Rectal smooth muscle tissue (tissue), 1 donor: ENCODE measurements around the gene GCNT2.
"Not testable (repeated sequence)": the region's sequence is repeated elsewhere in the genome, so short reads cannot be mapped to it uniquely, and the experiment has no call there.

ENCODE experiments used
- H3K27ac ChIP-seq: one replicate; pipeline ENCODE4 v1.7.0; 2013; ENCODE audit warnings: low read depth, low read length, inconsistent platforms
- H3K27me3 ChIP-seq: one replicate; pipeline ENCODE4 v1.7.0; 2013; ENCODE audit warnings: low read length; ENCODE audit not compliant: control insufficient read depth, insufficient read depth
- H3K36me3 ChIP-seq: one replicate; pipeline ENCODE4 v1.7.0; 2013; ENCODE audit warnings: low read length; ENCODE audit not compliant: control insufficient read depth, insufficient read depth
- H3K4me1 ChIP-seq: one replicate; pipeline ENCODE4 v1.7.0; 2013; ENCODE audit warnings: low read length; ENCODE audit not compliant: control insufficient read depth, insufficient read depth
- H3K4me3 ChIP-seq: one replicate; pipeline ENCODE4 v1.7.0; 2013; ENCODE audit warnings: low read length
- H3K9ac ChIP-seq: one replicate; pipeline ENCODE4 v1.7.0; 2013; ENCODE audit warnings: low read length

GCNT2 gene

GRCh38 chr6:10491463-10491862, 29.7 kb upstream of the GCNT2 start:
- no peaks in the 10 kb centered on the region for H3K4me1 ChIP-seq

DNA sequence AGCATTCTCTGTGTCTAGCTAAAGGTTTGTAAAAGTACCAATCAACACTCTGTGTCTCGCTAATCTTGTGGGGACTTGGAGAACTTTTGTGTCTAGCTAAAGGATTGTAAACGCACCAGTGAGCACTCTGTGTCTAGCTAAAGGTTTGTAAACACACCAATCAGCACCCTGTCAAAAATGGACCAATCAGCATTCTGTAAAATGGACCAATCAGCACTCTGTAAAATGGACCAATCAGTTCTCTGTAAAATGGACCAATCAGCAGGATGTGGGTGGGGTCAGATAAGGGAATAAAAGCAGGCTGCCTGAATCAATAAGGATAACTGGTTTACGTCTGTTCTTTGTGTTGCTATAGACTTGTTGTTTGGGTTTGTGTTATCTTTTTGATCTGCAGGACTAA, 29.2 kb upstream of the GCNT2 start:
- not testable (repeated sequence) for H3K4me1 ChIP-seq, H3K4me3 ChIP-seq, H3K27ac ChIP-seq, H3K27me3 ChIP-seq, H3K36me3 ChIP-seq, H3K9ac ChIP-seq

More at GRCh38 chr6:10491463-10491862, 29.7 kb upstream of the GCNT2 start:
- H3K9ac ChIP-seq: no peak overlapping the region
- no peak overlapping the region for H3K27ac ChIP-seq
- H3K4me3 ChIP-seq: no peak overlapping the region
- no peaks in the 10 kb centered on the region for H3K36me3 ChIP-seq
- H3K27me3 ChIP-seq: no peaks in the 10 kb centered on the region

DNA sequence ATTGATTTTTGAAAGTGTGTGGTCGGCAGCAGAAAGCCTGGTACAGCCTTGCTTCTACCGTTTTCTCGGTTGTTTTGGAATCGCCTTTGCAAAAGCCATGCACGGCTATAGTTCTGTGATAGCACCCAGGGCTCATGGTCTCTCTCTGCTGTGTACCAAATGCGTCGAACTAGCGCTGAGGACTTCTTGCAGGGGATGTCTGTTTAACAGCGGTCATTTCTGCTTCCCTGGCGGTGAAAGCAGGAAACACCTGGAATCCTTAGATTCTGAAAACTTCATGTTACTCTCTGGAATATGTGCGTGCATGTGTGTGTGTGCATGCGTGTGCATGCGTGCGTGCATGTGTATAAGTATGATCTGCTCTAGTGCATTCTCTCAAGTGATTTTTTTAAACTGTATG, 26.1 kb upstream of the GCNT2 start:
- Histone ChIP-seq H3K4me3 (no peak overlapping the region), H3K27ac (no peak overlapping the region), H3K27me3 (no peaks in the 10 kb centered on the region), H3K4me1 (no peaks in the 10 kb centered on the region), H3K36me3 (no peaks in the 10 kb centered on the region), H3K9ac (no peak overlapping the region)

DNA sequence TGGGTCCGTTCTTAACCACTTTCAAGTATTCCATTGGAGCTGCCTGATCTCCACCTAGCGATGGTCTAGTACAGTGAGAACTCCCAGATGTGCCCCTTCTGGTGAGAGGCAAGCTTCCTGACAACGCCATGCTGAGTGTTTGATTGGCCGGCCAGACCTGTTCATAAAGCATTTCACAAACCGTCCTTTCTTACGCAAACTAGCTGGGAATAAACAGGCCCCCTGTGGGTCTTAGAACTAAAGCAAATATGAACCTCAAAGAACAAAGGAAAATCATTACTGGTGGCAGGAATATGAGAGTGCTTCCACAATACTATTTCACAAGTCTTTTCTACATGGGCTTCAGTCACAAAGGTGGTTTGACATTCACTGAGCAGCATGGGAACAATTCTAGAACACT, 15.6 kb upstream of the GCNT2 start:
- H3K9ac ChIP-seq: no peak overlapping the region
- no peaks in the 10 kb centered on the region for H3K27me3 ChIP-seq
- no peak overlapping the region for H3K27ac ChIP-seq
- H3K4me1 ChIP-seq: no peaks in the 10 kb centered on the region
- H3K4me3 ChIP-seq: no peak overlapping the region
- no peaks in the 10 kb centered on the region for H3K36me3 ChIP-seq

GRCh38 chr6:10507298-10507697, 13.9 kb upstream of the GCNT2 start:
- no peak overlapping the region for H3K27ac ChIP-seq
- H3K9ac ChIP-seq: no peak overlapping the region

GRCh38 chr6:10507715-10508114, 13.4 kb upstream of the GCNT2 start:
- H3K4me1 ChIP-seq: peaks cover 5% of the 10 kb centered on the region
- no peaks in the 10 kb centered on the region for H3K27me3 ChIP-seq
- H3K9ac ChIP-seq: no peak overlapping the region
- H3K4me3 ChIP-seq: no peak overlapping the region
- no peaks in the 10 kb centered on the region for H3K36me3 ChIP-seq
- H3K27ac ChIP-seq: no peak overlapping the region

More at GRCh38 chr6:10507298-10507697, 13.9 kb upstream of the GCNT2 start:
- no peaks in the 10 kb centered on the region for H3K27me3 ChIP-seq
- H3K36me3 ChIP-seq: no peaks in the 10 kb centered on the region
- no peak overlapping the region for H3K4me3 ChIP-seq
- H3K4me1 ChIP-seq: peaks cover 5% of the 10 kb centered on the region

GRCh38 chr6:10510592-10511367, 10.4 kb upstream of the GCNT2 start:
- no peak overlapping the region for H3K9ac ChIP-seq
- H3K4me3 ChIP-seq: peak overlapping the region; percentile 11
- H3K27ac ChIP-seq: peak overlapping the region; percentile 3

GRCh38 chr6:10511477-10511876, 9.7 kb upstream of the GCNT2 start:
- peaks cover 5% of the 10 kb centered on the region for H3K4me1 ChIP-seq
- H3K9ac ChIP-seq: no peak overlapping the region
- no peak overlapping the region for H3K4me3 ChIP-seq
- H3K27me3 ChIP-seq: no peaks in the 10 kb centered on the region
- no peaks in the 10 kb centered on the region for H3K36me3 ChIP-seq
- peak overlapping the region; percentile 28 for H3K27ac ChIP-seq

More at GRCh38 chr6:10510592-10511367, 10.4 kb upstream of the GCNT2 start:
- Histone ChIP-seq H3K36me3 (no peaks in the 10 kb centered on the region), H3K4me1 (peaks cover 5% of the 10 kb centered on the region), H3K27me3 (no peaks in the 10 kb centered on the region)

DNA sequence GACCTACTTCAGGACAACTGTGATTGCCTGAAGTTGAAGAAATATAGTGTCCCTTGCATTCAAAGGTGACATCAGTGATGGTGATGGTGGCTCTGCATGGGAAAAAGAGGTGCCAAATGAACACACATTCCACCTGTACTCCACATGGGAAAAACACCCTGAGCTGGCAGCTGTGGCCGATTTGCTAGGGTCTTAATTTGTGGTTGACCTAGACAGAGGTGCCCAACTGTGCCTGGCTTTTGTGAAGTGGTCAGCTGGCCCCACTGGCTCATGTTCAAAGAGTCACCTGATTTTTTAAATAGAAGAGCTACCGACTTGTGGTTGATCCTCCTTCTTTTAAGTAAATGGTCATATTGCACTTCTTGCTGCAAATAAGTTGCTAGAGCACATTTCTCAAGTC, 7.6 kb upstream of the GCNT2 start:
- Histone ChIP-seq H3K36me3 (no peaks in the 10 kb centered on the region), H3K27me3 (no peaks in the 10 kb centered on the region), H3K4me1 (peaks cover 5% of the 10 kb centered on the region), H3K4me3 (no peak overlapping the region), H3K9ac (no peak overlapping the region), H3K27ac (no peak overlapping the region)

DNA sequence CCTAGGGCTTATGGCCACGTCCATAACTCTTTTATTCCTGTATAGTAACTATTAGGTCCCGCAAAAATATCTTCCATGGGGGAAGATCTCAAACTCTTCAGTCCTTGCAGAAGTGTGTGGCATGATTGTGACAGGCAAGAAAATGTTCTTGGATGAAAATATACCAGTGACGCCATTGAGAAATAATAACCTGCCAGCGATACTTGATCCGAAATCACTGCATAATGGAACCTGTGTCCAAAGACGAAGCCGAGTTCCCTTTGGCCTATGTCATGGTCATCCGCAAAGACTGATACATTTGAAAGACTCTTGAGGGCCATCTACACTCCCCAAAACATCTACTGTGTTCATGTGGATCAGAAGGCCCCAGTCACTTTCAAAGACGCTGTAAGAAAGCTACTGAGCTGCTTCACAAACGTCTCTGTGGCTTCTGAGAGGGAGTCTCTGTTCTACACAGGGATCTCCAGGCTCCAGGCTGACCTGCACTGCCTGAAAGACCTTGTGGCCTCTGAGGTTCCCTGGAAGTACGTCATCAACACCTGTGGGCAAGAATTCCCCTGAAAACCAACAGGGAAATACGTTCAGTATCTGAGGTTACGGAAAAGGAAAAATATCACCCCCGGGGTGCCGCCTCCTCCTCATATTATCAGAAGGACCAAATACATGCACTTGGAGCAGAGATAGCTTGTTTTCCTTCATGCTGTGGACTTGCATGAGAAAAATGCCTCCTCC, 6.9 kb upstream of the GCNT2 start:
- H3K36me3 ChIP-seq: no peaks in the 10 kb centered on the region
- no peak overlapping the region for H3K4me3 ChIP-seq
- H3K27ac ChIP-seq: no peak overlapping the region
- H3K4me1 ChIP-seq: peaks cover 5% of the 10 kb centered on the region
- H3K9ac ChIP-seq: no peak overlapping the region
- H3K27me3 ChIP-seq: no peaks in the 10 kb centered on the region

GRCh38 chr6:10516953-10517352, 4.2 kb upstream of the GCNT2 start:
- H3K27me3 ChIP-seq: no peaks in the 10 kb centered on the region
- H3K9ac ChIP-seq: no peak overlapping the region
- no peak overlapping the region for H3K27ac ChIP-seq
- no peaks in the 10 kb centered on the region for H3K36me3 ChIP-seq
- H3K4me3 ChIP-seq: no peak overlapping the region
- H3K4me1 ChIP-seq: peaks cover 5% of the 10 kb centered on the region

DNA sequence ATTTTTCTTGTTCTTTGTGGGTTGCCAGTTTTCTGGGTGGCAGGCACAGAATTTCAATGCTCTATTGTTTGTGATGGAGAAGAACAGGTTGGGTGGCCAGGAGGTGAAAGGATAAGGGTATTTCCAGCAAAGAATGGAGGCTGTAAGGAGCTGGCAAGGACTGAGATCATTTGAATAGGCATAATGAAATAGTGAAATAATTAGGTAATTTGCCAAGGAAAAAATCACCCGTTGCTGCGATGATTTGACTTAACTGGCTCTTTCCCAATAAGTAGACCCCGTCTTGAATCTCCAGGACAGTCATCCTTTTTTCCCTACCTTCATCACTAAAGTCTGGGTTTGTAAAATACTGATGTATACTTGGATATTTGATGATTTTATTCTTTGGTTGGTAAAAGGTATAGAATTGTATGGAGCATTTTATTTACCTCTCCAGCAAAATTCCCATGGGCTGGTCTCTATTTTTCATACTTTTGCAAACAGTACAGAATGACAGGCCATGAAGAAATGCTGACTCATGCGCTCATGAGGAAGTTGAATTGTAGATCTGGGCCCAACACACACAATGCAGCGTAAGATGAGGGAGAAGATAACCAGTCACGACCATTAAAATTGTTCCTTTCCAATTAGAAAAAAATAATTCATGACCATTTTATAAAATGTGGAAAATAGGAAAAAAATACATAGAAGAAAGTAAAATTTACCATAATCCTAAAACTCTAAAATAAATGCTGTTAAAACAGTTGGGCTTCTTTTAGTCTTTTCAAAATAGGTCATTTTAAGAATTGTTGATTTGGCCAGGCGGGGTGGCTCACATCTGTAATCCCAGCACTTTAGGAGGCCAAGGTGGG, 2.4 kb upstream of the GCNT2 start:
- Histone ChIP-seq H3K9ac (no peak overlapping the region), H3K4me3 (no peak overlapping the region), H3K4me1 (peaks cover 5% of the 10 kb centered on the region), H3K27ac (no peak overlapping the region), H3K36me3 (no peaks in the 10 kb centered on the region), H3K27me3 (no peaks in the 10 kb centered on the region)
